ENCODE measurements around the gene TMEM207.

Gene TMEM207

DNA sequence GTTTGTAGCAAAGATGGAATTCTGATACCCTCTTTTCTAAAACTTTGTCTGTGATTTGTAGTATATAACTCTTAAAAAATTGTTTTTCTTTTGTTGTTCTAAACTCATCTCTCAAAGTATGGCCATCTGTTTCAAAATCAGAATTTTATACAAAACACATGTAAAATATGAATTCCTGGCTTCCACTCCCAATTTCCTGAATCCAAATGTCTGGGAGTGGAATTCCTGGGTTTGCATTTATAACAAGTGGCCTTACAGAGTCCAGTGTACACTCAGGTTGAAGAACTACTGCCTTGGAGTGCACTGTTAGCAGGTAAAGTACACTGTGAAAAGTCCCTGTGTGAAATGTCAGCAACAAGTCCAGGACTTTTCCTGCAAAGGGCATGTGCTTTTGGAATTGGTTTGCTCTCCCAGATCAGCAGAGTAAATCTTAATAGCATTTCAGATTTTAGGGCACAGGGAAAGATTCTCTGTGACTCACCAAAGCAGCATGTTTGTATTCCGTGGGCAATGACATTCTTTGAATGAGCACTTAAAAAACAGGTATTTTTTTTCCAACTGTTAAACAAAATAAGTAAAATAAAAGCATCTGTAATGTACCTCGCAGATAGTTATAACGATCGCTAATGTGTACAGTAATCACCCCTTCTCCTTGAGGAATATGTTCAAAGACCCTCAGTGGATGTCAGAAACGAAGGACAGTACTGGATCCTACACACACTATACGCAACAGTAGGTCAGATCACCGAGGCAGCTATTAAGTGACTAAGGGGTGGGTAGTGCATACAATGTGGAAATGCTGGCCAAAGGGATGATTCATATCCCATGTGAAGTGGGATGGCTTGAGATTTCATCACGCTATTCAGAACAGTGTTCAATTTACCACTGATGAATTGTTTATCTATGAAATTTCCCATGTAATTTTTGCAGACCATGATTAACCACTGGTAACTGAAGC lies 63.7 kb downstream of the TMEM207 start:
- DNase-seq (ENCODE audit: low read depth in 2 of 2): no peak

DNA sequence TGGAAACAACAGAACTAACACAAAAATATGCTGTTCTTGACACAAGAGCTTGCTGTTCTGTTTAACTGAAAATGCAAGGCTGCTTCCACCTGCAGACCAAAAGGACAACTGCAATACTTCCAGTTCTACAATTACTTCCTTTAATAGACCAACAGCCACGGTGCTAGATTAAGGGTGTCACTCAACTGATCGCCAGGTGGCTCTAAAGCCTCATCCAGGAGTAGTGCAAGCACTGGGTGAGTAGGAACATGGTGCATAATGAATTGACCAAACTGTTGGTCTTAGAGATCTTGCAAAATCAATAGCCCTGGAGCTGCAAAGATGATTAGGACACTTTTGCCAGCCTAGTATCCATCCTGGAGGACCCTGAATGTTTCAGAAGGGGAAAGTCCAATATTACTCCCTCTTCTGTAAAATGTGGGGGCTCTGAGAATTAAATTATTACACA lies 65.4 kb downstream of the TMEM207 start:
- DNase-seq (ENCODE audit: low read depth in 2 of 2): no peak

DNA sequence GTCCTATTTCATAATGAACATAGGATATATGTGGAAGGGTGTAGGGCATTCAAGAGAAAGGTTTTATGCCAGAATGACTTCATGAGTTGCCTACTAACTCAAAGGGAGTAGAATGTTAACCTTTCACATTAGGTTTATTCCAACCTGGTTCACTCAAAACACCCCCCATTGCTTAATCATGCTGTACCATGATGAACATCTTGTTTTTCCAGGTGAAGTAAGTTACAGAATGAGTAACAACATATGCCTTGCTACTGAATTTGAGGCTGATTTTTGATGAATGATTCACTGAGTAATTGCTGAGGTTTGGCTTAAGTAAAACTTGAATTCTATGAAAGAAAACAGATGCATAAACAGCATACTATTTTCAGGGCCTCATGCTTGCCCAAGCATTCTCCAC lies 67.6 kb downstream of the TMEM207 start:
- DNase-seq (ENCODE audit: low read depth in 2 of 2): no peak

DNA sequence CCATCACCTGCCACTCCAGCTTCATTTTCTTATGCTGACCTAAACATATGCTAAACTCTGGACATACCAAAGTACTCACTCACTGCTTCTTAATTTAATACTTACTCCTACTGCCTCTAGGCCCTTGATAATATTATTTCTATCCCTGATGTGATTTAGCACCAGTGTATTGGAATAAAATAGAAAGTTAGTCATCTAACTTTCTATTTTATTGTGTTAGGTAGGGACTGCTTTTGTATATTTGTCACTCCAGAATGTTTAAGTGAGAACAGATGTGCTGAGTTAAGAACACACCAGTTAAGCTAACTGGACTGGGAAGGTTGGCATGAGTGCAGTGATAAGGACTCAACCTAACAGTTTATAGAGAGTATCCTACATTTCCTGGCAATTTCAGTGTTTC lies 68.3 kb downstream of the TMEM207 start:
- no peak for DNase-seq (ENCODE audit: low read depth in 2 of 2)

DNA sequence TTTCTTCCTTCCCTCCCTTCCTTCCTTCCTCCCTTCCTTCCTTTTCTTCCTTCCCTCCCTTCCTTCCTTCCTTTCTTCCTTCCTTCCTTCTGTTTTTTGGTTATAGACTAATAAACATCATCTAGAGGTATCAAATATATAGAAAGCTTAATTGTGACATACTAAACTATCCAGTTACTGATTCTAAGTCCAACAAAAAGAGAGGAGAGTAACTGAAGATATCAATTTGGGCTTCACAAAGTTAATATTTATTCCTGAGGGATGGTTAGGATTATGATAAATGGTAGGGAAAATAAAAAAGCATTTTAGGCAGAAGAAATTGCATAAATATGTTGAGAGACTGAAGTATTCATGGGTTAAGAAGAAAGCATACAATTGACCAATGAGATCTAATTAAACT lies 69.5 kb downstream of the TMEM207 start:
- no peak for DNase-seq (ENCODE audit: low read depth in 2 of 2)

All from stimulated activated CD4-positive, alpha-beta T cell treated with anti-CD3 and anti-CD28 coated beads, Interleukin-15, amount 100 ng/mL, for 48 hours (primary cell).